K562 (cell line): ENCODE results near the gene HTR3E. TPM values are rescaled to one million over a fixed set of nuclear protein-coding genes. Genes with fewer than 3 reads are reported as not detected.

Experiments
- ARID4B ChIP-seq: sonication (generic); formaldehyde crosslinking; IDR thresholded peaks from 2 replicates; pipeline ENCODE4 v1.8.0; 2022; ENCODE audit warnings: mild to moderate bottlenecking, missing genetic modification reagents
- BCL6 ChIP-seq: fragments of 250-450 bp; sonication (Bioruptor Pico); IDR thresholded peaks from 2 replicates; pipeline ENCODE4 v1.4.0; 2020
- BRD4 ChIP-seq: fragments of 200-600 bp; sonication (generic); IDR thresholded peaks from 2 replicates; pipeline ENCODE4 v1.6.1; 2017; ENCODE audit warnings: inconsistent platforms
- HDAC2 ChIP-seq: fragments of 450-650 bp; IDR thresholded peaks from 2 replicates; pipeline ENCODE4 v1.6.1; 2016; ENCODE audit warnings: mild to moderate bottlenecking
- HEY1 ChIP-seq: fragments of 250-450 bp; sonication (Bioruptor Pico); IDR thresholded peaks from 2 replicates; pipeline ENCODE4 v1.5.0; 2020; ENCODE audit warnings: mild to moderate bottlenecking, moderate library complexity, borderline replicate concordance
- MYC ChIP-seq, 2 experiments: fragments of 250-450 bp in 1 of 2; sonication (Bioruptor Pico) in 1 of 2; IDR thresholded peaks; 2 replicates each; pipeline versions ENCODE4 v1.5.1 to v1.6.1; 2012 to 2021; ENCODE audit warnings: low read depth in 2 of 2, borderline replicate concordance in 1 of 2, improper control_type of control experiment in 1 of 2, low read length in 1 of 2, mild to moderate bottlenecking in 1 of 2, moderate library complexity in 1 of 2
- REST ChIP-seq, 2 experiments: fragments of 450-650 bp; formaldehyde crosslinking in 1 of 2; IDR thresholded peaks; 2 replicates each; pipeline versions ENCODE4 v1.4.0 to v1.6.1; 2014 to 2020; ENCODE audit warnings: mild to moderate bottlenecking in 2 of 2, borderline replicate concordance in 1 of 2, low read depth in 1 of 2
- SMAD4 ChIP-seq: fragments of 250-450 bp; sonication (Bioruptor Pico); conservative IDR thresholded peaks from 2 replicates; pipeline ENCODE4 v1.8.0; 2021; ENCODE audit warnings: inconsistent platforms, mild to moderate bottlenecking, moderate library complexity
- TOE1 ChIP-seq, 2 experiments: fragments of 450-650 bp in 1 of 2; sonication (generic) in 1 of 2; formaldehyde crosslinking in 1 of 2; IDR thresholded peaks; 2 replicates each; pipeline versions ENCODE4 v1.7.1 to v1.8.0; 2016 to 2022; ENCODE audit warnings: borderline replicate concordance in 2 of 2, mild to moderate bottlenecking in 2 of 2, antibody characterized with exemption in 1 of 2, inconsistent platforms in 1 of 2, low read depth in 1 of 2, missing genetic modification reagents in 1 of 2, moderate library complexity in 1 of 2
- ZNF224 ChIP-seq: sonication (generic); formaldehyde crosslinking; IDR thresholded peaks from 2 replicates; pipeline ENCODE4 v1.8.0; 2022; ENCODE audit warnings: mild to moderate bottlenecking, missing genetic modification reagents
- polyA plus RNA-seq, 8 experiments: library from polyadenylated mRNA; depleted of rRNA in 4 of 8; stranded (reverse) in 5 of 8; unstranded in 3 of 8; fragments of >200 nt; fragmentation: Nextera tagmentation in 2 of 8; fragmentation: Illumina TruSeq in 1 of 8; extraction: Ambion mirVana in 2 of 8; extraction: Trizol in 1 of 8; gene quantifications; 2 replicates each; pipeline versions ENCODE4 v1.2.1 to v1.2.3, GENCODE V29; 2011 to 2014; ENCODE audit warnings: inconsistent platforms in 1 of 8, missing spikeins in 1 of 8
- total RNA-seq, 7 experiments: library from RNA; depleted of rRNA in 6 of 7; stranded (reverse); fragments of >200 nt in 6 of 7; fragmentation: Illumina TruSeq in 2 of 7; extraction: Trizol in 2 of 7; gene quantifications; 2 replicates each; pipeline versions ENCODE4 v1.2.1 to v1.2.3, GENCODE V29; 2011 to 2021; ENCODE audit warnings: low replicate concordance in 1 of 7

Gene HTR3E
- total and polyA plus RNA-seq, 9 of the 15 experiments (the other 6 are each of a cell fraction or from before 2014, with no cell fraction given), result not detected

- TF ChIP-seq REST (IDR thresholded peaks at IDR 0.05; ENCODE audit: borderline replicate concordance) (0 out of 2 replicates have a peak, but pooled peaks have one; percentile 30), REST (CRISPR knock-in tag; IDR thresholded peaks at IDR 0.05; ENCODE audit: low read depth) (no peak), ARID4B (CRISPR knock-in tag) (peak; percentile 29; the same call in 1 of the 2 replicates), MYC (IDR thresholded peaks at IDR 0.05; ENCODE audit: low read depth, low read length) (no peak), MYC (CRISPR knock-in tag; IDR thresholded peaks at IDR 0.05; ENCODE audit: borderline replicate concordance, low read depth) (0 out of 2 replicates have a peak, but pooled peaks have one; percentile 12), SMAD4 (CRISPR knock-in tag) (peak; percentile 17; the same call in 1 of the 2 replicates), TOE1 (IDR thresholded peaks at IDR 0.05; ENCODE audit: borderline replicate concordance) (0 out of 2 replicates have a peak, but pooled peaks have one; percentile 27), TOE1 (CRISPR knock-in tag; IDR thresholded peaks at IDR 0.05; ENCODE audit: borderline replicate concordance, low read depth) (no peak), HEY1 (CRISPR knock-in tag) (no peak), BCL6 (no peak), HDAC2 (no peak), BRD4 (no peak), ZNF224 (no peak)
Measured at GRCh38 chr3:184155644-184156521, 59.0 kb downstream of the HTR3E start (continued).
